ENCODE data around the gene RBM25. TPM values are rescaled to one million over a fixed set of nuclear protein-coding genes. Genes with fewer than 3 reads are reported as not detected.

Gene RBM25
- total RNA-seq, 1 donor from 2014 or later: 53.2 TPM

Other genes with a start within 250 kb of the RBM25 start
- gene DPF3, start 164.4 kb upstream of the RBM25 start, total RNA-seq: 1.1 to 2.3 TPM (median 1.1 TPM) in 3 replicates
- 17.0 to 26.0 TPM (median 23.8 TPM) in 3 replicates for gene DCAF4, start 132.1 kb upstream of the RBM25 start, total RNA-seq
- gene ZFYVE1, start 31.4 kb upstream of the RBM25 start, total RNA-seq: 26.4 to 27.6 TPM (median 26.9 TPM) in 3 replicates
- 51.1 to 58.6 TPM (median 58.5 TPM) in 3 replicates for gene PSEN1, start 78.0 kb downstream of the RBM25 start, total RNA-seq
- 16.4 to 45.3 TPM (median 16.8 TPM) in 3 replicates for gene PAPLN, start 179.0 kb downstream of the RBM25 start, total RNA-seq